CD14-positive monocyte (primary cell): ENCODE results near the gene HHEX. TPM values are rescaled to one million over a fixed set of nuclear protein-coding genes. Genes with fewer than 3 reads are reported as not detected.

Source experiments
- DNase-seq, 3 donors: peaks; one replicate each; pipeline ENCODE4 v3.0.0-alpha.2; 2011 to 2022
- H2AFZ ChIP-seq: 2 replicates; pipeline ENCODE4 v1.6.0; 2012; ENCODE audit warnings: mild to moderate bottlenecking, low read depth, low read length, inconsistent platforms; ENCODE audit not compliant: insufficient read depth, poor library complexity, severe bottlenecking
- H3K27ac ChIP-seq, 2 donors: 1 replicate in 1 of 2; 2 replicates in 1 of 2; pipeline ENCODE4 v1.5.1; 2012 to 2013; ENCODE audit warnings: low read length in 2 of 2, control low read depth in 1 of 2, inconsistent platforms in 1 of 2, low read depth in 1 of 2, mild to moderate bottlenecking in 1 of 2
- H3K27me3 ChIP-seq, 2 donors: one replicate each; pipeline versions ENCODE4 v1.6.0 to v1.6.1; 2011 to 2013; ENCODE audit warnings: low read length in 2 of 2; ENCODE audit not compliant: control insufficient read depth in 2 of 2, insufficient read depth in 2 of 2
- H3K36me3 ChIP-seq, 2 donors: replicated peaks in 1 of 2; 1 replicate in 1 of 2; 2 replicates in 1 of 2; pipeline versions ENCODE4 v1.5.1 to v1.6.1; 2012 to 2013; ENCODE audit warnings: low read length in 2 of 2, control low read depth in 1 of 2, inconsistent platforms in 1 of 2, mild to moderate bottlenecking in 1 of 2; ENCODE audit not compliant: insufficient read depth in 2 of 2, control insufficient read depth in 1 of 2
- H3K4me1 ChIP-seq, 2 donors: 1 replicate in 1 of 2; 2 replicates in 1 of 2; pipeline versions ENCODE4 v1.5.1 to v1.6.1; 2012 to 2013; ENCODE audit warnings: low read length in 2 of 2, control low read depth in 1 of 2, inconsistent platforms in 1 of 2, mild to moderate bottlenecking in 1 of 2, moderate library complexity in 1 of 2; ENCODE audit not compliant: insufficient read depth in 2 of 2, control insufficient read depth in 1 of 2
- H3K4me2 ChIP-seq: replicated peaks from 2 replicates; pipeline ENCODE3; 2012; ENCODE audit warnings: low read length, moderate library complexity, mild to moderate bottlenecking; ENCODE audit not compliant: poor library complexity, severe bottlenecking; ENCODE audit errors: extremely low read depth
- H3K4me3 ChIP-seq, 3 experiments: fragments of 200-600 bp in 1 of 3; sonication (generic) in 1 of 3; replicated peaks in 1 of 3; 1 replicate in 2 of 3; 2 replicates in 1 of 3; pipeline ENCODE4 v1.5.1; 2011 to 2013; ENCODE audit warnings: low read length in 3 of 3, mild to moderate bottlenecking in 3 of 3, control low read depth in 2 of 3, low read depth in 2 of 3, inconsistent platforms in 1 of 3, moderate library complexity in 1 of 3
- H3K79me2 ChIP-seq: 2 replicates; pipeline ENCODE4 v1.6.0; 2012; ENCODE audit warnings: mild to moderate bottlenecking, control low read depth, inconsistent platforms, low read length, moderate library complexity; ENCODE audit not compliant: insufficient read depth
- H3K9ac ChIP-seq: 2 replicates; pipeline ENCODE4 v1.6.0; 2017; ENCODE audit warnings: low read length, mild to moderate bottlenecking; ENCODE audit not compliant: insufficient read depth, poor library complexity, severe bottlenecking
- H3K9me3 ChIP-seq, 2 donors: replicated peaks in 1 of 2; 1 replicate in 1 of 2; 2 replicates in 1 of 2; pipeline versions ENCODE4 v1.5.1 to v1.6.1; 2012 to 2013; ENCODE audit warnings: low read length in 2 of 2, control low read depth in 1 of 2; ENCODE audit not compliant: control insufficient read depth in 1 of 2, insufficient read depth in 1 of 2
- H4K20me1 ChIP-seq: 2 replicates; pipeline ENCODE4 v1.6.0; 2012; ENCODE audit warnings: mild to moderate bottlenecking, low read length, control low read depth, moderate library complexity; ENCODE audit not compliant: insufficient read depth
- H3K27ac Mint-ChIP-seq, 7 donors: one replicate each; pipeline ENCODE4 v1.8.0; 2020; ENCODE audit warnings: mild to moderate bottlenecking in 7 of 7, mixed read lengths in 7 of 7, moderate library complexity in 6 of 7, inconsistent platforms in 2 of 7
- H3K27me3 Mint-ChIP-seq, 3 donors: one replicate each; pipeline ENCODE4 v1.8.0; 2021 to 2022; ENCODE audit warnings: low read depth in 3 of 3, mild to moderate bottlenecking in 3 of 3, mixed read lengths in 3 of 3, moderate library complexity in 3 of 3, inconsistent platforms in 1 of 3
- H3K36me3 Mint-ChIP-seq, 2 donors: one replicate each; pipeline ENCODE4 v1.8.0; 2020; ENCODE audit warnings: mixed read lengths in 2 of 2, inconsistent platforms in 1 of 2, mild to moderate bottlenecking in 1 of 2
- H3K4me1 Mint-ChIP-seq: one replicate; pipeline ENCODE4 v1.8.0; 2020; ENCODE audit warnings: mild to moderate bottlenecking, mixed read lengths
- H3K4me3 Mint-ChIP-seq, 2 donors: one replicate each; pipeline ENCODE4 v1.8.0; 2020; ENCODE audit warnings: mild to moderate bottlenecking in 2 of 2, mixed read lengths in 2 of 2, moderate library complexity in 1 of 2
- H3K9me3 Mint-ChIP-seq, 7 donors: one replicate each; pipeline ENCODE4 v1.8.0; 2020 to 2022; ENCODE audit warnings: mixed read lengths in 7 of 7, mild to moderate bottlenecking in 6 of 7, moderate library complexity in 6 of 7, inconsistent platforms in 2 of 7
- CTCF ChIP-seq: fragments of 200-600 bp; IDR thresholded peaks from one replicate; pipeline ENCODE4 v1.8.0; 2022; ENCODE audit warnings: antibody characterized with exemption, mild to moderate bottlenecking
- WGBS: methylation state at CpG from one replicate; pipeline ENCODE4 v1.1.5; 2013; ENCODE audit warnings: missing lambda C conversion rate; ENCODE audit not compliant: insufficient coverage; 5-methylcytosine and 5-hydroxymethylcytosine counted together
- intact Hi-C, 2 donors: fragments of 100-400 bp; cut with micrococcal nuclease; formaldehyde crosslinking; loops; one replicate each; pipeline versions ENCODE4 v1.15.0 to v1.15.1; 2023
- polyA plus RNA-seq, 3 donors: library from polyadenylated mRNA; depleted of rRNA in 1 of 3; unstranded in 2 of 3; stranded (reverse) in 1 of 3; fragments of 300-500 nt in 2 of 3; fragments of >200 nt in 1 of 3; fragmentation: Illumina TruSeq in 2 of 3; gene quantifications; 1 replicate in 2 of 3; 2 replicates in 1 of 3; pipeline ENCODE4 v1.2.3, GENCODE V29; 2012 to 2021

Gene HHEX
- polyA plus RNA-seq, 3 donors = 33.6 to 54.6 (median 51.2) TPM

- Histone ChIP-seq H3K79me2 (no peaks in the 10 kb centered on the region), H3K4me2 (no peak overlapping the region), H3K27me3 (no peaks in the 10 kb centered on the region), H3K9me3 (no peaks in the 10 kb centered on the region), H3K4me1 (peaks cover 0 to 12% of the 10 kb centered on the region in 2 donors), H3K4me3 (no peak overlapping the region), H4K20me1 (no peaks in the 10 kb centered on the region), H3K36me3 (no peaks in the 10 kb centered on the region), H3K27ac (no peak overlapping the region), H2AFZ (no peak overlapping the region), H3K9ac (no peak overlapping the region)
- Mint-ChIP-seq H3K4me1 (peaks cover 14% of the 10 kb centered on the region), H3K36me3 (no peaks in the 10 kb centered on the region), H3K27ac (no peak overlapping the region), H3K9me3 (peaks cover 0 to 3% (median 0%) of the 10 kb centered on the region in 7 donors), H3K4me3 (no peak overlapping the region), H3K27me3 (peaks cover 3 to 11% (median 8%) of the 10 kb centered on the region in 3 donors)
- no peak for DNase-seq
- intact Hi-C loops = no loop called here
- no peak for TF ChIP-seq CTCF
- no CpG with 5 or more reads among the region's 2 CpGs for WGBS
These were observed 43.2 kb downstream of the HHEX start for GRCh38 chr10:92732958-92733357.

- TF ChIP-seq CTCF = no peak
- H3K4me1 ChIP-seq = peaks cover 0 to 12% of the 10 kb centered on the region in 2 donors
- no peaks in the 10 kb centered on the region for H4K20me1 ChIP-seq
- H3K27ac ChIP-seq = no peak overlapping the region
- no peak overlapping the region for H3K9ac ChIP-seq
- no peak overlapping the region for H3K4me2 ChIP-seq
- H3K79me2 ChIP-seq = no peaks in the 10 kb centered on the region
- H2AFZ ChIP-seq = no peak overlapping the region
- H3K27me3 ChIP-seq = no peaks in the 10 kb centered on the region
- DNase-seq = no peak
- Mint-ChIP-seq H3K36me3 (no peaks in the 10 kb centered on the region), H3K4me1 (peaks cover 11% of the 10 kb centered on the region), H3K9me3 (no peaks in the 10 kb centered on the region), H3K4me3 (no peak overlapping the region), H3K27ac (no peak overlapping the region), H3K27me3 (peaks cover 3 to 7% (median 6%) of the 10 kb centered on the region in 3 donors)
- intact Hi-C loops = no loop called here
- H3K36me3 ChIP-seq = no peaks in the 10 kb centered on the region
- H3K9me3 ChIP-seq = no peaks in the 10 kb centered on the region
- no peak overlapping the region for H3K4me3 ChIP-seq
These were observed 44.5 kb downstream of the HHEX start for GRCh38 chr10:92734301-92734700.
